Fibroblast of skin of right quadriceps (primary cell): Measurements from ENCODE around the gene DNAH8.

ENCODE experiments used
- DNase-seq: peaks from one replicate; pipeline ENCODE4 v3.0.0-alpha.2; 2013

The DNAH8 gene

GRCh38 chr6:39026175-39026574, 311.1 kb downstream of the DNAH8 start:
- DNase-seq, result no peak

- DNase-seq, result no peak
These were observed 314.3 kb downstream of the DNAH8 start for GRCh38 chr6:39029156-39030011.

GRCh38 chr6:39035681-39036080, 320.6 kb downstream of the DNAH8 start:
- DNase-seq, result no peak

GRCh38 chr6:39037082-39037508, 322.0 kb downstream of the DNAH8 start:
- no peak for DNase-seq

GRCh38 chr6:39037707-39038106, 322.6 kb downstream of the DNAH8 start:
- DNase-seq, result no peak

GRCh38 chr6:39040080-39040673, 325.1 kb downstream of the DNAH8 start:
- DNase-seq, result no peak

GRCh38 chr6:39041072-39041471, 326.0 kb downstream of the DNAH8 start:
- DNase-seq, result no peak

- no peak for DNase-seq
These were observed 328.7 kb downstream of the DNAH8 start for GRCh38 chr6:39043776-39044175.

GRCh38 chr6:39044181-39044580, 329.1 kb downstream of the DNAH8 start:
- no peak for DNase-seq

- DNase-seq, result no peak
These were observed 332.6 kb downstream of the DNAH8 start for GRCh38 chr6:39047434-39048327.

GRCh38 chr6:39048481-39049399, 333.6 kb downstream of the DNAH8 start, which contains the start of gene GLP1R:
GLP1R (plus strand) TSS chr6:39048781; CDS start chr6:39048841, 60 bp downstream.
- DNase-seq, result no peak

GRCh38 chr6:39049575-39050283, 334.6 kb downstream of the DNAH8 start:
- DNase-seq, result no peak

GRCh38 chr6:39050453-39051112, 335.5 kb downstream of the DNAH8 start:
- DNase-seq, result no peak

- no peak for DNase-seq
These were observed 336.4 kb downstream of the DNAH8 start for GRCh38 chr6:39051399-39052122.

- no peak for DNase-seq
These were observed 338.0 kb downstream of the DNAH8 start for GRCh38 chr6:39053016-39053624.

- DNase-seq, result no peak
These were observed 338.9 kb downstream of the DNAH8 start for GRCh38 chr6:39053854-39054576.

- DNase-seq, result no peak
These were observed 339.5 kb downstream of the DNAH8 start for GRCh38 chr6:39054577-39055142.

GRCh38 chr6:39055661-39056060, 340.6 kb downstream of the DNAH8 start:
- no peak for DNase-seq

- no peak for DNase-seq
These were observed 341.1 kb downstream of the DNAH8 start for GRCh38 chr6:39056191-39056590.
